GM18861 (cell line): ENCODE measurements around the gene ZC3H18.
"Not testable (repeated sequence)": the region's sequence is repeated elsewhere in the genome, so short reads cannot be mapped to it uniquely, and the experiment has no call there.

Experiments used
- ATAC-seq: cut with Tn5 transposase; IDR thresholded peaks from one replicate; pipeline ENCODE4 v1.9.1; 2021; ENCODE audit not compliant: unreplicated experiment

Gene ZC3H18

GRCh38 chr16:88651989-88652761 lies 82.0 kb downstream of the ZC3H18 start:
- no peak for ATAC-seq

- no peak for ATAC-seq
These were observed 82.5 kb downstream of the ZC3H18 start for GRCh38 chr16:88652762-88653063.

- no peak for ATAC-seq
These were observed 82.9 kb downstream of the ZC3H18 start for GRCh38 chr16:88653101-88653500.

- ATAC-seq, result no peak
These were observed 83.6 kb downstream of the ZC3H18 start for GRCh38 chr16:88653596-88654362.

GRCh38 chr16:88654363-88655052 lies 84.3 kb downstream of the ZC3H18 start:
- ATAC-seq, result no peak

GRCh38 chr16:88655053-88655732 lies 85.0 kb downstream of the ZC3H18 start:
- ATAC-seq, result no peak

GRCh38 chr16:88655733-88656281 lies 85.6 kb downstream of the ZC3H18 start:
- ATAC-seq, result no peak

GRCh38 chr16:88656291-88656980 lies 86.2 kb downstream of the ZC3H18 start:
- no peak for ATAC-seq

- ATAC-seq, result no peak
These were observed 87.2 kb downstream of the ZC3H18 start for GRCh38 chr16:88657371-88657770.

- no peak for ATAC-seq
These were observed 88.5 kb downstream of the ZC3H18 start for GRCh38 chr16:88658714-88659113.

- ATAC-seq, result no peak
These were observed 89.0 kb downstream of the ZC3H18 start for GRCh38 chr16:88659160-88659559.

GRCh38 chr16:88661468-88661867 lies 91.3 kb downstream of the ZC3H18 start:
- ATAC-seq, result no peak

GRCh38 chr16:88662222-88662842 lies 92.1 kb downstream of the ZC3H18 start:
- ATAC-seq, result no peak

GRCh38 chr16:88662843-88663606 lies 92.8 kb downstream of the ZC3H18 start, which contains the start of gene MVD:
Gene MVD, minus strand, starts transcription at chr16:88663091. Its CDS starts 11 bp downstream, at chr16:88663080.
- peak; percentile 94 for ATAC-seq

- ATAC-seq, result no peak
These were observed 94.9 kb downstream of the ZC3H18 start for GRCh38 chr16:88665148-88665547.

- ATAC-seq, result no peak
These were observed 95.4 kb downstream of the ZC3H18 start for GRCh38 chr16:88665570-88665969.

- no peak for ATAC-seq
These were observed 97.3 kb downstream of the ZC3H18 start for GRCh38 chr16:88667461-88667860.

- not testable (repeated sequence) for ATAC-seq
These were observed 99.3 kb downstream of the ZC3H18 start for GRCh38 chr16:88669493-88669892.

GRCh38 chr16:88669980-88670379 lies 99.8 kb downstream of the ZC3H18 start:
- ATAC-seq, result no peak
